ENCODE data around the gene ZBTB44.
"Not testable (repeated sequence)": the region's sequence is repeated elsewhere in the genome, so short reads cannot be mapped to it uniquely, and the experiment has no call there.

- not testable (repeated sequence) for TF ChIP-seq CTCF, POLR2A (IDR thresholded peaks at IDR 0.05)
Observed at GRCh38 chr11:130193551-130193950, 121.2 kb downstream of the ZBTB44 start.

All from esophagus squamous epithelium (tissue), 4 donors.